DOHH2 (cell line): ENCODE measurements around the gene PATJ.

Experiments
- CTCF ChIP-seq: fragments of 200-600 bp; sonication (generic); IDR thresholded peaks from one replicate; pipeline ENCODE4 v1.5.1; 2014; ENCODE audit warnings: antibody characterized with exemption, mild to moderate bottlenecking, low read depth, low read length; ENCODE audit not compliant: poor library complexity, severe bottlenecking
- EZH2phosphoT487 ChIP-seq: fragments of 200-600 bp; sonication (generic); IDR thresholded peaks from 2 replicates; pipeline ENCODE4 v1.6.1; 2017; ENCODE audit warnings: borderline replicate concordance, mild to moderate bottlenecking, antibody characterized with exemption, low read length, moderate library complexity, mixed read lengths

GRCh38 chr1:61904354-61904753 is 162.1 kb downstream of the PATJ start:
- no peak for TF ChIP-seq CTCF
- TF ChIP-seq EZH2phosphoT487 = no peak
